GM12801 (cell line): ENCODE results near the gene MAP3K21.

Experiments used
- CTCF ChIP-seq: IDR thresholded peaks from one replicate; pipeline ENCODE4 v1.5.1; 2011; ENCODE audit warnings: control low read depth; ENCODE audit not compliant: insufficient read length; ENCODE audit errors: extremely low read depth

The MAP3K21 gene

GRCh38 chr1:233313434-233314155 is 13.9 kb upstream of the MAP3K21 start:
- no peak for TF ChIP-seq CTCF

- no peak for TF ChIP-seq CTCF
Observed at GRCh38 chr1:233315718-233316301, 11.7 kb upstream of the MAP3K21 start.

- no peak for TF ChIP-seq CTCF
Observed at GRCh38 chr1:233316473-233316872, 11.1 kb upstream of the MAP3K21 start.

GRCh38 chr1:233319272-233319671 is 8.3 kb upstream of the MAP3K21 start:
- TF ChIP-seq CTCF = no peak

GRCh38 chr1:233320023-233320422 is 7.5 kb upstream of the MAP3K21 start:
- no peak for TF ChIP-seq CTCF

GRCh38 chr1:233323718-233324117 is 3.8 kb upstream of the MAP3K21 start:
- TF ChIP-seq CTCF = no peak

- no peak for TF ChIP-seq CTCF
Observed at GRCh38 chr1:233326319-233326718, 1.2 kb upstream of the MAP3K21 start.
